HCT116 (cell line): ENCODE measurements around the gene SPACA1. TPM values are rescaled to one million over a fixed set of nuclear protein-coding genes. Genes with fewer than 3 reads are reported as not detected.

Source experiments
- ATAC-seq: fragments of 200-7000 bp; cut with Tn5 transposase; 2 replicates; pipeline ENCODE4 v1.9.1; 2020; ENCODE audit warnings: mild to moderate bottlenecking, moderate library complexity
- BruUV-seq: library from RNA; stranded (reverse); fragments of 400-500 nt; replicated peaks from 2 replicates; lab custom pipeline; 2021; lab: Mats Ljungman, UMichigan
- CTCF ChIA-PET: fragments of 300-600 bp; sonication (Branson Sonifier 250); formaldehyde crosslinking; loops from one replicate; lab custom pipeline; 2021; ENCODE audit warnings: antibody characterized with exemption; lab: Charles Lee
- POLR2A ChIA-PET: fragments of 300-600, 350-600 bp; sonication (Branson Sonifier 250); formaldehyde crosslinking; loops from one replicate; lab custom pipeline; 2021; ENCODE audit warnings: antibody characterized with exemption; lab: Charles Lee
- RAD21 ChIA-PET, 2 experiments: fragments of 300-600 bp; sonication (Branson Sonifier 250); formaldehyde crosslinking; loops; one replicate each; lab custom pipeline; 2023; ENCODE audit warnings: low total read pairs in 2 of 2; ENCODE audit not compliant: uncharacterized antibody in 2 of 2, unreplicated experiment in 2 of 2, low non-redundant PET in 1 of 2; lab: Charles Lee
- DNase-seq: peaks from one replicate; pipeline ENCODE4 v3.0.0-alpha.2; 2010; ENCODE audit warnings: low read depth, low spot score
- H2AFZ ChIP-seq: fragments of 200-600 bp; shearing (Covaris generic), sonication (generic); 2 replicates; pipeline ENCODE4 v1.6.1; 2017; ENCODE audit warnings: low read depth, mixed run types, mixed read lengths, antibody characterized with exemption, low read length; ENCODE audit not compliant: poor library complexity, severe bottlenecking
- H3K27ac ChIP-seq: 2 replicates; pipeline ENCODE4 v1.5.1; 2012; ENCODE audit warnings: low read depth, low read length
- H3K27me3 ChIP-seq: fragments of 200-600 bp; sonication (generic); 2 replicates; pipeline ENCODE4 v1.6.1; 2016; ENCODE audit warnings: mixed run types, low read length, mixed read lengths; ENCODE audit not compliant: insufficient read depth
- H3K36me3 ChIP-seq, 2 experiments: fragments of 200-500 bp in 1 of 2; fragments of 200-600 bp in 1 of 2; sonication (Bioruptor generic) in 1 of 2; sonication (generic) in 1 of 2; 2 replicates each; pipeline versions ENCODE4 v1.5.1 to v1.6.1; 2014 to 2016; ENCODE audit warnings: low read length in 2 of 2, inconsistent platforms in 1 of 2, mixed read lengths in 1 of 2, mixed run types in 1 of 2; ENCODE audit not compliant: insufficient read depth in 2 of 2, control insufficient read depth in 1 of 2
- H3K4me1 ChIP-seq, 2 experiments: fragments of 200-600 bp in 1 of 2; sonication (generic) in 1 of 2; 2 replicates each; pipeline versions ENCODE4 v1.5.1 to v1.6.1; 2012 to 2017; ENCODE audit warnings: low read length in 2 of 2, inconsistent platforms in 1 of 2, mild to moderate bottlenecking in 1 of 2, mixed read lengths in 1 of 2, mixed run types in 1 of 2, moderate library complexity in 1 of 2; ENCODE audit not compliant: insufficient read depth in 2 of 2, control insufficient read depth in 1 of 2
- H3K4me2 ChIP-seq: fragments of 200-600 bp; sonication (generic); 2 replicates; pipeline ENCODE4 v1.6.1; 2017; ENCODE audit warnings: mixed run types, low read length, mixed read lengths
- H3K4me3 ChIP-seq, 2 experiments: fragments of 200-600 bp in 1 of 2; sonication (generic) in 1 of 2; replicated peaks in 1 of 2; 2 replicates each; pipeline ENCODE4 v1.5.1; 2011 to 2016; ENCODE audit warnings: low read length in 2 of 2, control low read depth in 1 of 2, low read depth in 1 of 2, mild to moderate bottlenecking in 1 of 2, mixed read lengths in 1 of 2, mixed run types in 1 of 2
- H3K79me2 ChIP-seq: fragments of 200-600 bp; sonication (generic); 2 replicates; pipeline ENCODE4 v1.6.1; 2017; ENCODE audit warnings: mild to moderate bottlenecking, mixed run types, low read length, moderate library complexity, mixed read lengths; ENCODE audit not compliant: insufficient read depth
- H3K9ac ChIP-seq: fragments of 200-600 bp; sonication (generic); 2 replicates; pipeline ENCODE4 v1.6.1; 2016; ENCODE audit warnings: low read length, mixed read lengths
- H3K9me2 ChIP-seq: fragments of 200-600 bp; sonication (generic), shearing (Covaris generic); 2 replicates; pipeline ENCODE4 v1.6.1; 2017; ENCODE audit warnings: mixed run types, mild to moderate bottlenecking, moderate library complexity; ENCODE audit not compliant: insufficient read depth
- H3K9me3 ChIP-seq, 2 experiments: fragments of 200-500 bp in 1 of 2; fragments of 200-600 bp in 1 of 2; sonication (Bioruptor generic) in 1 of 2; sonication (generic) in 1 of 2; 2 replicates each; pipeline ENCODE4 v1.6.1; 2014 to 2017; ENCODE audit warnings: low read length in 2 of 2, mixed read lengths in 2 of 2, inconsistent platforms in 1 of 2, low read depth in 1 of 2, mild to moderate bottlenecking in 1 of 2, mixed run types in 1 of 2, moderate library complexity in 1 of 2; ENCODE audit not compliant: control insufficient read depth in 1 of 2, insufficient read depth in 1 of 2
- H4K20me1 ChIP-seq: fragments of 200-600 bp; sonication (generic), shearing (Covaris generic); 2 replicates; pipeline ENCODE4 v1.6.1; 2017; ENCODE audit warnings: mixed run types, mild to moderate bottlenecking, moderate library complexity; ENCODE audit not compliant: insufficient read depth
- ATF3 ChIP-seq: IDR thresholded peaks from 2 replicates; pipeline ENCODE4 v1.6.1; 2012
- CBX3 ChIP-seq: IDR thresholded peaks from 2 replicates; pipeline ENCODE4 v1.6.1; 2012; ENCODE audit warnings: low read depth
- CEBPB ChIP-seq: IDR thresholded peaks from 2 replicates; pipeline ENCODE4 v1.6.1; 2012; ENCODE audit warnings: low read depth
- EGR1 ChIP-seq: IDR thresholded peaks from 2 replicates; pipeline ENCODE4 v1.6.1; 2012; ENCODE audit warnings: low read depth
- EZH2 ChIP-seq: fragments of 200-600 bp; sonication (generic); IDR thresholded peaks from 2 replicates; pipeline ENCODE4 v1.6.1; 2017; ENCODE audit warnings: antibody characterized with exemption, mixed run types
- EZH2phosphoT487 ChIP-seq: fragments of 200-600 bp; IDR thresholded peaks from 2 replicates; pipeline ENCODE4 v1.6.1; 2018; ENCODE audit warnings: antibody characterized with exemption, borderline replicate concordance
- FOSL1 ChIP-seq: IDR thresholded peaks from 2 replicates; pipeline ENCODE4 v1.6.1; 2012; ENCODE audit warnings: low read depth
- JUND ChIP-seq: IDR thresholded peaks from 2 replicates; pipeline ENCODE4 v1.6.1; 2012
- REST ChIP-seq: IDR thresholded peaks from 2 replicates; pipeline ENCODE4 v1.6.1; 2012; ENCODE audit warnings: low read depth
- intact Hi-C: fragments of 100-400 bp; cut with micrococcal nuclease; formaldehyde crosslinking; loops from 2 replicates; pipeline ENCODE4 v1.10.0; 2022
- total RNA-seq: library from RNA; stranded (reverse); gene quantifications from one replicate; pipeline ENCODE4 v1.2.1, GENCODE V29; 2021; ENCODE audit not compliant: unreplicated experiment
- TF ChIP-seq, protein P1 (sequence below): IDR thresholded peaks from 2 replicates; pipeline ENCODE4 v1.6.1; 2011; ENCODE audit warnings: mild to moderate bottlenecking, low read length, moderate library complexity; ENCODE audit not compliant: insufficient replicate concordance; ENCODE audit errors: extremely low read depth

SPACA1 gene
- total RNA-seq, 1 experiment from 2014 or later: not detected

GRCh38 chr6:88062376-88062775 is 14.7 kb downstream of the SPACA1 start:
- Histone ChIP-seq H3K4me3 (no peak overlapping the region), H3K4me2 (no peak overlapping the region), H4K20me1 (no peaks in the 10 kb centered on the region), H3K79me2 (no peaks in the 10 kb centered on the region), H3K4me1 (no peaks in the 10 kb centered on the region), H3K27me3 (peaks cover 26% of the 10 kb centered on the region; the same call in 1 of the 2 replicates), H2AFZ (no peak overlapping the region), H3K9ac (no peak overlapping the region), H3K27ac (no peak overlapping the region), H3K9me3 (no peaks in the 10 kb centered on the region), H3K9me2 (no peaks in the 10 kb centered on the region), H3K36me3 (no peaks in the 10 kb centered on the region)
- ATAC-seq: no peak
- no peak for DNase-seq
- CTCF ChIA-PET: no interaction called here
- POLR2A ChIA-PET: no interaction called here
- RAD21 ChIA-PET: no interaction called here
- intact Hi-C loops: no loop called here
- BruUV-seq: no TSS peak
- no peak for TF ChIP-seq FOSL1
- TF ChIP-seq EZH2: no peak
- no peak for TF ChIP-seq CBX3
- no peak for TF ChIP-seq REST
- TF ChIP-seq CEBPB: no peak
- no peak for TF ChIP-seq JUND
- TF ChIP-seq, protein P1, sequence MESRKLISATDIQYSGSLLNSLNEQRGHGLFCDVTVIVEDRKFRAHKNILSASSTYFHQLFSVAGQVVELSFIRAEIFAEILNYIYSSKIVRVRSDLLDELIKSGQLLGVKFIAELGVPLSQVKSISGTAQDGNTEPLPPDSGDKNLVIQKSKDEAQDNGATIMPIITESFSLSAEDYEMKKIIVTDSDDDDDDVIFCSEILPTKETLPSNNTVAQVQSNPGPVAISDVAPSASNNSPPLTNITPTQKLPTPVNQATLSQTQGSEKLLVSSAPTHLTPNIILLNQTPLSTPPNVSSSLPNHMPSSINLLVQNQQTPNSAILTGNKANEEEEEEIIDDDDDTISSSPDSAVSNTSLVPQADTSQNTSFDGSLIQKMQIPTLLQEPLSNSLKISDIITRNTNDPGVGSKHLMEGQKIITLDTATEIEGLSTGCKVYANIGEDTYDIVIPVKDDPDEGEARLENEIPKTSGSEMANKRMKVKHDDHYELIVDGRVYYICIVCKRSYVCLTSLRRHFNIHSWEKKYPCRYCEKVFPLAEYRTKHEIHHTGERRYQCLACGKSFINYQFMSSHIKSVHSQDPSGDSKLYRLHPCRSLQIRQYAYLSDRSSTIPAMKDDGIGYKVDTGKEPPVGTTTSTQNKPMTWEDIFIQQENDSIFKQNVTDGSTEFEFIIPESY: no peak
- no peak for TF ChIP-seq EGR1
- TF ChIP-seq ATF3: no peak
- no peak for TF ChIP-seq EZH2phosphoT487
